ENCODE data around the gene OVOL3. TPM values are rescaled to one million over a fixed set of nuclear protein-coding genes. Genes with fewer than 3 reads are reported as not detected.

Gene OVOL3
- total RNA-seq, 1 experiment from 2014 or later, result 0.47 TPM

DNA sequence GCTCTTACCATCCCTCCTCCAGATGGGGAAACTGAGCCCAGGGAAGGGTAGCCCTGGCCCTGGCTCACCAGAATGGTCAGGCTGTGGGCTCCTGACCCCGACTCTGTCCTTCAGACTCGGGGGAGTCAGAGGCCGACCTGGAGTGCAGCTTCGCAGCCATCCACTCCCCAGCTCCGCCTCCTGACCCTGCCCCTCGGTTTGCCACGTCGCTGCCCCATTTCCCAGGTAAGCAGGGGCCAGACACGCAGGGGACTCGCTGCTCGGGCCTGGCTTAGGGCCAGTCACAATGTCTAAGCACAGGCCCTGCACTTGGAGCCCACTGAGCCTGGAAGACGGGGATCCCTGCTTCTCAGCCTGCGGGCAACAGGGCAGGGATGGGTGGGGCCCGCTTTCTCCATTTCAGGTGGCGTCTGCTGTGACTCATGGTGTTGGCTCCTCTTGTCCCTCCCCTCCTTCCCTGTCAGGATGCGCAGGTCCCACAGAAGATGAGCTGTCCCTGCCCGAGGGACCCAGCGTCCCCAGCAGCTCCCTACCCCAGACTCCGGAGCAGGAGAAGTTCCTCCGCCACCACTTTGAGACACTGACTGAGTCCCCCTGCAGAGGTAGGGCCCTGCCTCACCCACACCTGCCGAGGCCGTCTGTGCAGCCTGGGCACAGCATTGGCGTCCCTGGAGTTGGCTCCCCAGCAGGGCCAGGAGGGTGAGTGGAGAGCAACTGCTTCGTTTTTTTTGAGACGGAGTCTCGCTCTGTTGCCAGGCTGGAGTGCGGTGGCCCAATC, 9.2 kb upstream of the OVOL3 start:
- Histone ChIP-seq H3K36me3 (ENCODE audit: insufficient read depth, low read length, poor library complexity, severe bottlenecking) (peaks cover 47% of the 10 kb centered on the region), H3K4me1 (ENCODE audit: insufficient read depth, low read length, poor library complexity, severe bottlenecking) (no peaks in the 10 kb centered on the region), H3K27ac (ENCODE audit: low read depth, low read length, poor library complexity, severe bottlenecking) (no peak overlapping the region), H3K27me3 (replicated peaks; ENCODE audit: insufficient read depth, low read depth, low read length, poor library complexity) (no peaks in the 10 kb centered on the region), H3K4me3 (ENCODE audit: low read depth, low read length, poor library complexity, severe bottlenecking) (no peak overlapping the region), H3K9me3 (ENCODE audit: low read depth, low read length, poor library complexity, severe bottlenecking) (no peaks in the 10 kb centered on the region)
- no TSS peak for BruUV-seq (replicated peaks)
- intact Hi-C loops (cut with micrococcal nuclease; ENCODE audit: unreplicated experiment), result no loop called here
- CTCF ChIA-PET, result no interaction called here
- POLR2A ChIA-PET (ENCODE audit: low non-redundant PET), result no interaction called here
- TF ChIP-seq, protein P1, sequence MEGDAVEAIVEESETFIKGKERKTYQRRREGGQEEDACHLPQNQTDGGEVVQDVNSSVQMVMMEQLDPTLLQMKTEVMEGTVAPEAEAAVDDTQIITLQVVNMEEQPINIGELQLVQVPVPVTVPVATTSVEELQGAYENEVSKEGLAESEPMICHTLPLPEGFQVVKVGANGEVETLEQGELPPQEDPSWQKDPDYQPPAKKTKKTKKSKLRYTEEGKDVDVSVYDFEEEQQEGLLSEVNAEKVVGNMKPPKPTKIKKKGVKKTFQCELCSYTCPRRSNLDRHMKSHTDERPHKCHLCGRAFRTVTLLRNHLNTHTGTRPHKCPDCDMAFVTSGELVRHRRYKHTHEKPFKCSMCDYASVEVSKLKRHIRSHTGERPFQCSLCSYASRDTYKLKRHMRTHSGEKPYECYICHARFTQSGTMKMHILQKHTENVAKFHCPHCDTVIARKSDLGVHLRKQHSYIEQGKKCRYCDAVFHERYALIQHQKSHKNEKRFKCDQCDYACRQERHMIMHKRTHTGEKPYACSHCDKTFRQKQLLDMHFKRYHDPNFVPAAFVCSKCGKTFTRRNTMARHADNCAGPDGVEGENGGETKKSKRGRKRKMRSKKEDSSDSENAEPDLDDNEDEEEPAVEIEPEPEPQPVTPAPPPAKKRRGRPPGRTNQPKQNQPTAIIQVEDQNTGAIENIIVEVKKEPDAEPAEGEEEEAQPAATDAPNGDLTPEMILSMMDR (conservative IDR thresholded peaks at IDR 0.05; ENCODE audit: low read depth, low read length), result no peak
- DNase-seq (ENCODE audit: low spot score), result no peak

DNA sequence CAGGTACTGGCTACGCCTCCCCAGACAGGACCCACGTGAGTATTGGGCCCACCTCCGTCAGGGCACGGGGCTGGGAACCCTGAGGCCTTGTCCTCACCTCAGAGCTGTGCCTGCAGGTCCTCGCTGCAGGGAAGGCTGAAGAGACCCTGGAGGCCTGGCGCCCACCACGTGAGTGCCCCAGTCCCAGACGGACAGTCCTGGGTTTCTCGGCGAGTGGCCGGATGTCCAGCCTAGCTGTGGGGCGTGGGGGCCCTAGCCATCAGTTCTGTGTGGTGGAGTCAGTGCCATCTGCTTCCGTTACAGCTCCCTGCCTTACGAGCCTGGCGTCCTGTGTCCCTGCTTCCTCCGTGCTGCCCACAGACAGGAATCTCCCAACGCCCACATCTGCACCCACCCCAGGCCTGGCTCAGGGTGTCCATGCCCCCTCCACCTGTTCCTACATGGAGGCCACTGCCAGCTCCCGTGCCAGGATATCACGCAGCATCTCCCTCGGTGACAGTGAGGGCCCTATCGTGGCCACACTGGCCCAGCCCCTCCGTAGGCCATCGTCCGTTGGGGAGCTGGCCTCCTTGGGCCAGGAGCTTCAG, 7.8 kb upstream of the OVOL3 start:
- BruUV-seq (replicated peaks), result no TSS peak
- H3K4me3 ChIP-seq (ENCODE audit: low read depth, low read length, poor library complexity, severe bottlenecking), result no peak overlapping the region

DNA sequence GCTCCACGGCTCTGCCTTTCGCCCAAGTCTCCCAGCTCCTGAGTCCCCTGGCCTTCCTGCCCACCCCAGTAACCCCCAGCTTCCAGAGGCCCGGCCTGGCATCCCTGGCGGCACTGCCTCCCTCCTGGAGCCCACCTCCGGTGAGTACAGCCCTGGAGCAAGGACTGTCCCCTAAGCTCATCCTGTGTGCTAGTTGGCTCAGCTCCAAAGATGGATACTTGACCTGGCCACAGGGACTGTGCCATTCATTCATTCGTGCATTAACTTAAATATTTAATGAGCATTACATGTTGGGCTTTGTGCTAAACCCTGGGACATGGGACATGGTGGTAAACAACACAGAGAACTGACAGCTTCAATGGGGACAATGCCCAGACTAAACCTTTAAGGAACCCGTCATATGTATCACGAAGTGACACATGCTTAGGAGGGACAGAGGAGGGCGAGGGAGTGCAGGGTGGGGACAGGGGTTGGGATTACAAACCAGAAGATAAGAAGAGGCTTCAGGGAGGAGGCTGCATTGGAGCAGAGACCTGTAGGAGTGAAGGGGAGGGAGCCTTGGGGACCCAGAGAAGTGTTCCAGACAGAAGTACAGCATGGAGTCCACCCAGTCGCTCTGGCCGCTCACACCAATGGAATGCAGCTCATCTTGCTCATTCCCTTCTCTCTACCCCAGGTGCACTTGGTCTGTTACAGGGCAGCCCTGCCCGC, 6.9 kb upstream of the OVOL3 start:
- Histone ChIP-seq H3K9me3 (ENCODE audit: low read depth, low read length, poor library complexity, severe bottlenecking) (no peaks in the 10 kb centered on the region), H3K4me1 (ENCODE audit: insufficient read depth, low read length, poor library complexity, severe bottlenecking) (no peaks in the 10 kb centered on the region), H3K27me3 (replicated peaks; ENCODE audit: insufficient read depth, low read depth, low read length, poor library complexity) (no peaks in the 10 kb centered on the region), H3K4me3 (ENCODE audit: low read depth, low read length, poor library complexity, severe bottlenecking) (no peak overlapping the region), H3K27ac (ENCODE audit: low read depth, low read length, poor library complexity, severe bottlenecking) (no peak overlapping the region), H3K36me3 (ENCODE audit: insufficient read depth, low read length, poor library complexity, severe bottlenecking) (peaks cover 42% of the 10 kb centered on the region)
- intact Hi-C loops (cut with micrococcal nuclease; ENCODE audit: unreplicated experiment), result no loop called here
- TF ChIP-seq, protein P1 (conservative IDR thresholded peaks at IDR 0.05; ENCODE audit: low read depth, low read length), result no peak
- TF ChIP-seq EZH2 (IDR thresholded peaks at IDR 0.05; ENCODE audit: borderline replicate concordance, low read depth, low read length, poor library complexity, severe bottlenecking), result no peak
- no peak for DNase-seq (ENCODE audit: low spot score)
- ChIA-PET CTCF (no interaction called here), POLR2A (ENCODE audit: low non-redundant PET) (no interaction called here)
- BruUV-seq (replicated peaks), result no TSS peak

More for the DNA sequence above, 7.8 kb upstream of the OVOL3 start:
- intact Hi-C loops (cut with micrococcal nuclease; ENCODE audit: unreplicated experiment), result no loop called here
- ChIA-PET POLR2A (ENCODE audit: low non-redundant PET) (no interaction called here), CTCF (no interaction called here)
- no peak for TF ChIP-seq EZH2 (IDR thresholded peaks at IDR 0.05; ENCODE audit: borderline replicate concordance, low read depth, low read length, poor library complexity, severe bottlenecking)
- TF ChIP-seq, protein P1 (conservative IDR thresholded peaks at IDR 0.05; ENCODE audit: low read depth, low read length), result no peak
- H3K4me1 ChIP-seq (ENCODE audit: insufficient read depth, low read length, poor library complexity, severe bottlenecking), result no peaks in the 10 kb centered on the region
- H3K9me3 ChIP-seq (ENCODE audit: low read depth, low read length, poor library complexity, severe bottlenecking), result no peaks in the 10 kb centered on the region
- no peak for DNase-seq (ENCODE audit: low spot score)
- peaks cover 42% of the 10 kb centered on the region for H3K36me3 ChIP-seq (ENCODE audit: insufficient read depth, low read length, poor library complexity, severe bottlenecking)
- no peaks in the 10 kb centered on the region for H3K27me3 ChIP-seq (replicated peaks; ENCODE audit: insufficient read depth, low read depth, low read length, poor library complexity)
- H3K27ac ChIP-seq (ENCODE audit: low read depth, low read length, poor library complexity, severe bottlenecking), result no peak overlapping the region

Data from A673 (cell line).